Stimulated activated CD4-positive, alpha-beta T cell treated with anti-CD3 and anti-CD28 coated beads, Interleukin-12 subunit alpha, Interleukin-12 subunit beta, amount 100 ng/mL, for 48 hours (primary cell): ENCODE measurements around the gene KCTD14.
"Not testable (repeated sequence)": the region's sequence is repeated elsewhere in the genome, so short reads cannot be mapped to it uniquely, and the experiment has no call there.

Experiments
- DNase-seq, 3 donors: peaks; one replicate each; pipeline ENCODE4 v3.0.0-alpha.2; 2020; ENCODE audit warnings: low read depth in 2 of 3, low spot score in 1 of 3

Gene KCTD14, protein sequence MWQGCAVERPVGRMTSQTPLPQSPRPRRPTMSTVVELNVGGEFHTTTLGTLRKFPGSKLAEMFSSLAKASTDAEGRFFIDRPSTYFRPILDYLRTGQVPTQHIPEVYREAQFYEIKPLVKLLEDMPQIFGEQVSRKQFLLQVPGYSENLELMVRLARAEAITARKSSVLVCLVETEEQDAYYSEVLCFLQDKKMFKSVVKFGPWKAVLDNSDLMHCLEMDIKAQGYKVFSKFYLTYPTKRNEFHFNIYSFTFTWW

DNA sequence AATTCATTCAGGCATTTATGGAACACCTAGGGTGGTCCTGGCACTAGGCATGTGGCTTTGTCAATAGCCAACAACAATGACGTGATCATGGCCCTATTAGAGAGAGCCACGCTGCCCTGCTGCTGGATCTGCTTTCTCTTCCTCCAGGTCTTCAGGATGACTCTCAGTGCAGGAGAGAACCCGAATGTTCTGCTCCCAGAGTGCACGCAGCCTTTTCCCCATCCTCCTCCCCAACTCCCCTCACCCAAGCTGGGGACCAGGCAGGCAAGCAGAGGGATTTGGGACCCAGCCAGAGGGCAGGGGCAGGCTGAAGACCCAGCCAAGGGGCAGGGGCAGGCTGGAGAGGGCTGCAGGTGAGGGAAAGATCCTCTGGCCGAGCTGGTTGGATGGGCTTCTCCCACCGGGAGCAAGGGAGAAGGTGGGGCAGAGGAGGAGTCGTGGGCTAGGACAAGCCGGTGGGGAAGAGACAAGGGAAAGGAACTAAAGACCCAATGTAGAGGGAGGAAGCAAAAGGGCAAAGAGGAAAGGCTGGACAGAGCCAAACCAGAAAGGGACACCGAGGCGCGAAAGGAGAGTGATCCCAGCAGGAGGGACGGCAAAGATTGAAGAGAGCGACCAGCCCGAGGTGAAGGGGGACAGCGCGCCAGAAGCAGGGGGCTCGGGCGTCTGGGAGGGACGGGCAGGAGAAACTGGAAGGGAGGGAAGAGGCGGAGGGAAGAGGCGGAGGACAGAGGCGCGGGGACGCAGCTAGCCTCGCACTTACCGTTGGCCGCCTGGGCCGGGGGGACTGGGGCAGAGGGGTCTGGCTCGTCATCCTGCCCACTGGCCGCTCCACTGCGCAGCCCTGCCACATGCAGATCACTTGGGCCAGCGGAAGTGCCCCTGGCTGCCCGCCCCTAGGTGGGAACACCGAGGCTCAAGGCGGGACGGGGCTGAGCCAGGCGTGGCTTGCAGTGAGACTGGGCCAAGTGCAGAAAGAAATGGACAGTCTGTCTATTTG, at the start of gene KCTD14:
Gene KCTD14, minus strand, starts transcription at position 880 of the 1,000 bp plus-strand sequence. Its CDS starts 27 bp downstream, at position 853.
- no peak for DNase-seq

DNA sequence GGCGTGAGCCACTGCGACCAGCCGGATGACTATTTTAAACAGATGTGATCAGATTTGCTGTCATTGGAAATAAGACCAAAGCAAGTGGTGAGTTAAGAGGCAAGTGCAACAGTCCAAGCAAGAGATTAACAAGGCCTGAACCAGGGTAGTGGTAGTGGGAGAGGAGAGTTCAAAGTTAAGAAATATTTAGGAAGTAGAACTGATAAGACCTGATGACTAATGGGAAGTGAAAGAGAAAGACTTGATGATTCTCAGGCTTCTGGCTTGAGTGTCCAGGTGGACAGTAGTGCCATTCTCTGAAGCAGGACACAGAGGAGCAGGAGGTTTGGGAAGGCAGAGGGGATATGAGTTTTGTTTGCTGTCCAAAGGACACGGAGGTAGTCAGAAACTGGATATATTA, 49.4 kb upstream of the KCTD14 start:
- no peak for DNase-seq

DNA sequence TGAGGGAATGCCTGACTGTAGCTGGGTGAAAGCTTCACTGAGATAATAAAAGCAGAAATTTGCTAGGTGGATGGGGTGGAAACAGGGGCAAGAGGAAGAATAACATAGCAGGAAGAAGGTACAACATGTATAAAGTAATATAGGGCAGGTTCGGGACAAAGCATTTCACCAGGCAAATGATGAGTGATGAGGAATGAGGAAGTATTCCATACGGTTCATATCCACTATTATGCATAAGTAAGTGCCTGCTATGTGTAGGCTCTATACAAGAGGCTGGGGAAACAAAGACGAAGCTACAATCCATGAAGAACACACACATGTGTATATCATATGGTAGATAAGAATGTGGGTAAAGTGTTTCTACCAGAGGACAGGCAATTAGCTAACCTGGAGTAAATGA, 48.6 kb upstream of the KCTD14 start:
- no peak for DNase-seq

DNA sequence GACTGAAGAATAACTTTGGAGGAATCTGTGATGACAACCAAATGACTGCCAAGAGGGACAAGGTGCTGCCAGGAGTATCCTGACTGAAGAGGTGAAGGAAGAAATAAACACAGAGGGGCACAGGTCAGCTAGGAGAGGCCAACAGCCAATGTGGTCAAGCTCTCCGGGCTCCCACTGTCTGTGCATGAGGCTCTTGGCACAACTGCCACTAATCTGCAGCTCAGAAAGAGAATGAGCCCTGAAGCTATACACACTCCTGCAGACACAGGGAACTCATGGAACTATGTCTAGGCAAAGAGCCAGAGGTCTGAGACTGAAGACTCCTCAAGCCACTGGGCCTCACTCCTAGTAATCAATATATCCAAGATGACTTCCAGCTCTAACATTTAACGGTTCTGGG, 47.5 kb upstream of the KCTD14 start:
- DNase-seq = no peak

DNA sequence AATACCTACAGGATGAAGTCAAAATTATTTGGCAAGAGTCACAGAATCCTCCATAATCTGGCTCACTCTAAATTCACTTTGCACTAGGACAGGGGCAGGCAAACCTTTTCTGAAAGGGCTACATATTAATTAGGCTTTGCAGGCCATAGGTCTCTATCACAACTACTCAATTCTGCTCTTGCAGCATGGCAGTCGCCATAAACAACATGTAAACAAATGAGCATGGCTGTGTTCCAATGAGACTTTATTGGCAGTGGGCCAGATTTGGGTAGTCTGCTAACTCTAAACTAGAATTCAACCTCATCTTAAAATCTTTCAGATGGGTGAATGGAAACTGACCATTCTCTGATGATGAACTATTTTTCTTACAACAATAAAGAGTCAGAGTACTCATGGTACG, 46.4 kb upstream of the KCTD14 start:
- DNase-seq = no peak

DNA sequence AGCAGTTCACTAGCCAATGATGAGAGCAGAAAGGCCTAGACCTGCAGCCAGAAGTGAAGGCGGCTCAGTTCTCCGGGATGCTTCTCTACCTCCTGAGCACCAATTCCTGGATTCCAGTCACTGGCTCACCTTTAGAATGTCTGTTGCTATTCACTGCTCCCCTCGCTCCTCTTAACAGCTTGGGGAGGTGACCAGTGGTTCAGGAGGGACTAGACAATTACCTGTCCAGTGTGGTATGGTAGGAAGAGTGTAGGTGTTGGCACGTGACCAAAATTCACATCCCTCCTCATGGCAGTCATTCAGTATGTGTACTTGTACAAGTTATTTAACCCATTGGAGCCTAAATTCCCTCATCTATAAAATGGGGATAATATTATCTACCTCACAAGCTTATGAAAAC, 44.6 kb upstream of the KCTD14 start:
- no peak for DNase-seq

DNA sequence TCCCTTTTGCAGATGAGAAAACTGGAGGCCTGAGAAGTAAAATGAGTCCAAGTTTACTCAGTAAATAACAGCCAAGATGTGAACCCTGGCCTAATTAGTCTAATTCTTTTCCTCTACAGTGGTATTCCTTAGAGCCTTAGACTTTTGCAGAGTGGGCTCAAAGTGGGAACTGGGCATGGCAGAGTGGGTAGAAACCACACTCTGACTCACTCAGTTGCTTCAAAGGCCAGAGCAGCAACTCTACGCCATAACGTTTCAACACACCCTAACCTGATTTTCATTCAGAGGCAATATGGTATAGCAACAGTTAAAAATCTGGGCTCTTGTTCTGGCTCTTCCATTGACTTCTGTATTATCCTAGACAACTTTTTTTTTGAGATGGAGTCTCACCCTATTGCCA, 43.4 kb upstream of the KCTD14 start:
- no peak for DNase-seq

DNA sequence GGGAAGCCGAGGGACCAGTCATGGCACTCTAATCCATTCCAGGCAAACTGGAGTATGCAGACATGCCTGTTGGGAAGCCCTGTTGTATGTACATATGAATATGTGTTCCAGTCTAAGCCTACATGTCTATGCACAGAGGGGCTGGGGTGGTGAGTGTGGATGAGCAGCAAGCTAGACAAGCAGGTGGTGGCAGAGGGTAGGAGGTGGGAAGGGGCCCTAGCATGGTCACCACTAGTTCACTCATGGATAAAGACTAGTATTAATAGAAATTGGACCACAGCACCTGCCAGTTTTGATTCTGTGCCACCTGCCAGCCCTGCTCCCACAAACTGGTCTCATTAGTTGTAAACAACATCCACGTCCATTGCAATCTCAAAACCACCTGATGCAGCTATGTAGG, 42.1 kb upstream of the KCTD14 start:
- DNase-seq = no peak

DNA sequence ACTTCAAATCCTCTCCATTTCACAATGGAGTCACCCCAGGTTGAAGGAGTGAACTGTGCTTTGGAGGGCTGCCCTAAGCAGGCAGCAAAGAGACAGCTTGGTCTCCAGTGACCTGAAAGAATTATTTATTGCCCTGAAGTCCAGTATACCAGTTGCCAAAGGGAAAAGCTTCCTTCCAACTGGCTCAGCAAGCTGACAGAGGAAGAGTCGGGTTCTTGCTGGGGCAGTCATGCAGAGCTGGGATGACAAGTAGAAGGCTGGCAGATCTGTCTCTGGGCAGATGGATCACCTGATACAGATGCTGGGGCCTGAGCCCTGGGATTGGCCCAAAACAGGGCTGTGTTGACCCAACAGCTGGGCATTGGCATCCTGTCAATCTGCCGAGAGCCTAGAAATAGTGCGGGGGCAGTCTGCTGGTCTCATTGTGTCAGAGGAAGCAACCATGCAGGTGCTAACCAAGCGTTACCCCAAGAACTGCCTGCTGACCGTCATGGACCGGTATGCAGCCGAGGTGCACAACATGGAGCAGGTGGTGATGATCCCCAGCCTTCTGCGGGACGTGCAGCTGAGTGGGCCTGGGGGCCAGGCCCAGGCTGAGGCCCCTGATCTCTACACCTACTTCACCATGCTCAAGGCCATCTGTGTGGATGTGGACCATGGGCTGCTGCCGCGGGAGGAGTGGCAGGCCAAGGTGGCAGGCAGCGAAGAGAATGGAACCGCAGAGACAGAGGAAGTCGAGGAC, 40.5 kb upstream of the KCTD14 start, which contains the start of gene THRSP:
Gene THRSP, plus strand, starts transcription at position 422 of the 742 bp plus-strand sequence. Its CDS starts 21 bp downstream, at position 443.
- DNase-seq = no peak

DNA sequence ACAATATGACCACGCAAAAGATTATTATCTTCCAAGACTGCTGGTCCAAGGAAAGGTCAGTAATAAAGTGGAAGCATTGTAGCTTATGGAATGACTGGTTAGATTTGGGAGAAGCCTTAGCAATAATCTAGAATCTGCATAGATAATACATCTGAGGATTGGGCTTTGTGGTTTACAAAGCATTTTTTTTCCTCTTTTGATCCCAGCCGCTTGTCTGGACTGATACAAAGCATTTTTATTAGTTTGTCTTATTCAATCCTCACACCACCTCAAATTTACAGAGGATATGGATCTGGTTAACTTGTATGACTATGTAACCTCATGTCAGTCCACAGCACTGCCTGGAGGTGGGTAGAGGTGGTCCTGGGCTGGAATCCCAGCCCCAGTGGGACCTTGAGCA, 39.6 kb upstream of the KCTD14 start:
- DNase-seq = no peak

DNA sequence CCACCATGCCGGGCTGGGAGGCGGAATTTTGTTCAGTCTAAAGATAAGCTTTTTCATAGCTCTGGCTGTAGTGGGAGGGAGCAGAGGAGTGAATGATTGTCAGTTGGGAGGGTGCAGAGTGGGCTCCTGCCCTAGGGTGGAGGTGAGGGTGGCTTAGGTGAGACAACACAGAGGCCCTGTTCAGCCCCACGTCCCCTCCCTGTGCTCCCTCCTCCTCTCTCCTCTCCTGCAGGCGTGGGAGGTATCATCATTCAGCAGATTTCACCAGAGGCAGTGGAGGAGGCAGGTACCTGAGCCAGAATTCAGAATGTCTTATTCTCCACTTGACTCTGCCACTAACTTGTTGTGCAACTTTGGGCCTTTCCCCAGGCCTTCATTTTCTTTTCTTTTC, 38.8 kb upstream of the KCTD14 start:
- DNase-seq = no peak

DNA sequence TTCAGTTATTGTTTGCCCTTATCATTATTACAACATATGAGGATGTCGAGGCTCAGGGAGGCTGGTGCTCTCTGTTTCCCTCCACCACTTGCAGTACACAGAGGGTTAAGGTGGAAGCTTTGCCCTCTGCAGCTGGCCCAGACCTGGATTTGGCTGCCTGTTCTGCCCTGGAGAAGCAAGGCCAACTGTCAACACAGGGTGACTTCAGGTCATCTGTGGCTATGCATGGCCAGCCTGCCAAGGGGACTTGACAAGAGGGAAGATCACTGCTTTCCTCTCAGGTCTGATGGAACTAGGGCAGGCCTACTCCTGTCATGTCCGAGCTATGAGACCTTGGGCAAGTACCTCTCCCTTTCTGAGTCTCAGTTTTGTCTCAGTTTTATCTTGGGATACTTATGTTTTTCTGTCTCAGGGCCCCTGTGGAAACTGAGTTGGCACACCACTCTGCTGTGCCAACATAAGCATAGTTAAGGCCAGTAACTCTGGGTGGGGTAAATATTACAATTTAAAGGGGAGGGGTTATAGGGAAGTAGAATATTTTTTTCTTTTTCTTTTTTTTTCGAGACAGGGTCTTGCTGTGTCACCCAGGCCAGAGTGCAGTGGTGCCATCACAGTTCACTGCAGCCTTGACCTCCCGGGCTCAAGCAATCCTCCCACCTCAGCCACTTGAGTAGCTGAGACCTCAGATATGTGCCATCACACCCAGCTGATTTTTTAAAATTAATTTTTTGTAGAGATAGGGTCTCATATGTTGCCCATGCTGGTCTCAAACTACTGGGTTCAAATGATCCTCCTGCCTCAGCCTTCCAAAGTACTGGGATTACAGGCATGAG, 38.2 kb upstream of the KCTD14 start:
- no peak for DNase-seq

DNA sequence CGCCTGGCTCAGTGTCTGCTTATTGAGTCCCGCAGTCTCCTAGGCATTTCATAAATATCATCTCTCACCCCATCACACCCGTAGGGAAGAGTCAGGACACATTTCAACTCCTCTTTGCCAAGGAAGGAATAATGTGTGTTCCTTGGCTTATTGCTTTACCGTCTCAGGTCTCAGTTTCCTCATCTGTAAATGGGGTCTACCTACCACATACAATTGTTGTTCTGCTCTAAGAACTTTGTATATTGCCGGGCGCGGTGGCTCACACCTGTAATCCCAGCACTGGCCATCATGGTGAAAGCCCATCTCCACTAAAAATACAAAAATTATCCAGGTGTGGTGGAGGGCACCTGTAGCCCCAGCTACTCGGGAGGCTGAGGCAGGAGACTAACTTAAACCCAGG, 37.5 kb upstream of the KCTD14 start:
- DNase-seq = no peak

DNA sequence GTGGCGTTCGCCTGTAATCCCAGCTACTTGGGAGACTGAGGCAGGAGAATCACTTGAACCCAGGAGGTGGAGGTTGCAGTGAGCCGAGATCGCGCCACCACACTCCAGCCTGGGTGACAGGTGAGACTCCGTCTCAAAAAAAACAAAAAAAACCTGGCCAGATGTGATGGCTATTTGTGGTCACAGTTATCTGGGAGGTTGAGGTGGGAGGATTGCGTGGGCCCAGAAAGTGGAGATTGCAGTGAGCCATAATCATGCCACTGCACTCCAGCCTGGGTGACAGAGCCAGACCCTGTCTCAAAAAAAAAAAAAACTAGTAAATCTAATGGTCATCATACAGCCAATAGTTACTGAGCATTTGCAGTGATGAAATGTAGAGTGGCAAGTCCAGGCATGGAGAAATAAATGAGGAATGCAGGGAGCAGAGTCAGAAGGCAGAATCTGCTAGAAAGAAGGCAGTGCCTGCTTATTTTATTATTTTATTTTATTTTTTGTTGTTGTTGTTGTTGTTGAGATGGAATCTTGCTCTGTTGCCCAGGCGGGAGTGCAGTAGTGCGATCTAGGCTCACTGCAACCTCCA, 36.8 kb upstream of the KCTD14 start:
- not testable (repeated sequence) for DNase-seq

DNA sequence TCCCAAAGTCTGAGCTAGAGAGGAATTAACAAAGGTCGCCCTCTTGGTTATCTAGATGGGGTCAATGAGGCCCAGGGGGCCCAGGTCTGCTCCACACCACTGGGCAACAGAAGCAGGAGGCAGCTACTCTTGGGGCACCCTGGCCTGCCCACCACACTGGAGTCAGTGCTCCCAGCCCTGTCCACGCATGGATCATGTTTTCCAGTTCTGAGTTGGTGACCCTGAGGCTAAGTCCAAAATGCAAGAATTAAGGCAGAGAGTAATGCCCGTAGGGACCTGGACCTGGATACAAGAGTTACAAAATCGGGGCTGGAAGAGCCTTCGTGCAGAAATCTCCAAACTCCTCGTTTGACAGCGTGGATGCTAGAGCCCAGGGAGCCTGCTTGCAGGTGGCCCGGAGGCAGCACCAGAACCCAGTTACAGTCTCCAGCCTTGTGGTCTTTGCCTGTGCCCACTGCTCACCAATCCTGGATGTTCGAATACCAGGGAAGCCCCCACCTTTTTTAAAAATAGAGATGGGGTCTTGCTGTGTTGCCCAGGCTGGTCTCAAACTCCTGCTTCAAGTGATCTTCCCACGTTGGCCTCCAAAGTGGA, 34.5 kb upstream of the KCTD14 start:
- DNase-seq = no peak

DNA sequence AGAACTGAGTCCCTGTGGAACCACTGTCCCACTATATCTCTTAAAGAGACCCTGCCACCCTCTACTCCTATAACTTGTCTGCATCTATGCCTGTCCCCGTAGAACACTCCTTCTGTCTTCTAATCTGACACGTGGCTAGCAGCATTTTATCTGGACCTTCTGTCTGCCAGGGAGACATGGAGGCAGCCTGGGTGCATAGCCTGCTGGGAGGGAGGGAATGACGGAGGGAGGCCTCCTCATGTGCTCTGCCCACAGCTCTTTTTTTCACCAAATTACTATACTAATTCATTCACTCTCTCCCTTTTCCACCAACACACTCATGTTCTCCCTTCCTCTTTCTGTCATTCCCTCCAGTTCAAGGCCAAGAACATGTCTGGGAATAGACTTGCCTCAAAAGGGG, 33.0 kb upstream of the KCTD14 start:
- DNase-seq = no peak

DNA sequence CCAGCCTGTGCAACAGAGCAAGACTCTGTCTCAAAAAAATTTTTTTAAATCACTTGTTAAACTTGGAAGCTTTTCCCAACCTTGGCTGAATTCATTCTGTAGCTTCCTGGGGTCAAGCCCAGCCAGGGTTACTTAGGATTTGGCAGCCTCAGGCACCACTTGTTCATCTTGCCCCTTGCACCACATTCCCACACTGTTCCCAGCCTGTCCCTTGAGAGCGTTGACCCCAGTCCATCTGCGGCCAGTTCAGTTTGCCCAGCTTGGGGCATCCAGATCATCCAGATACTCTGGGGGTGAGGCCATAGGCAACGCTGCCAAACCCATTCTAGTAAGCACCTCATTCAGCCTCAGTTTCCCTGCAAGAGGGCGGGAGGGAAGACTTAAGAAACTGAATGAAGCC, 31.9 kb upstream of the KCTD14 start:
- no peak for DNase-seq

DNA sequence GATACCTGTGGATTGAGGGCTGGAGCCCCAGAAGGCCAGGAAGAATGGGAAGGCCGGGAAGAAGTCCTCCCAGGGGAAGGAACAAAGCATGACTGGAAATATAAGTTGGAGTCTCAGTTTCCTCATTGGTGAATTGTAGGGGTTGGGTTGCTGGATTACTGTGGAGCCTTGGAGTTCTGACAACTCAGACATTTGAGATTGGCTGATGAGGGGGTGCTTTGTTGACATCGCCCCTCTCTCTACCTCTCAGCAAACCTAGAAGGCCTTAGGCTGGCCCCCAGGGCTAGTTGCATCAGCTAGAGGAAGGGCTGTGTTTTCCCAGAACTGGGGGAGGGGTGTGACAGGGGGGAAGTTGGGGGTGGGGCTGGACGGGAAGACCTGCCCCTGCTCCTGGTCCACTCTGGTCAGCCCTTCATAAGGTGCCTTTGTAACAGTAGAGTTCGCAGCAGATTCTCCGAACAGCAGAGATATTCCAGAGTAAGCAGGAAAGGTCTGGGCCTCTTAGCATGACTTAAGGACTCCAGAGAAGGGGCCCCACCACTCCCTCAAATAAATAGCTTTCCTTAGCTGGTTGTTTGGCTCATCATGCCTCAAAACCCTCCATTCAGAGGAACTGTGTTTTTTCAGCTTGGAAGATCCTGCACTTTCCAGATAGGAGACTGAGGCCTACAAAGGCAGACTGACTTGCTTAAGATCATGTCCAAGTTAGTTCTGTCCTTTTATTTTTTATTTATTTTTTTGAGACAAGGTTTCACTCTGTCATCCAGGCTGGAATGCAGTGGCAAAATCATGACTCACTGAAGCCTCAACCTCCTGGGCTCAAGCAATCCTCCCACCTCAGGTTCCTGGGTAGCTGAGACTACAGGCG, 28.1 kb upstream of the KCTD14 start:
- no peak for DNase-seq

DNA sequence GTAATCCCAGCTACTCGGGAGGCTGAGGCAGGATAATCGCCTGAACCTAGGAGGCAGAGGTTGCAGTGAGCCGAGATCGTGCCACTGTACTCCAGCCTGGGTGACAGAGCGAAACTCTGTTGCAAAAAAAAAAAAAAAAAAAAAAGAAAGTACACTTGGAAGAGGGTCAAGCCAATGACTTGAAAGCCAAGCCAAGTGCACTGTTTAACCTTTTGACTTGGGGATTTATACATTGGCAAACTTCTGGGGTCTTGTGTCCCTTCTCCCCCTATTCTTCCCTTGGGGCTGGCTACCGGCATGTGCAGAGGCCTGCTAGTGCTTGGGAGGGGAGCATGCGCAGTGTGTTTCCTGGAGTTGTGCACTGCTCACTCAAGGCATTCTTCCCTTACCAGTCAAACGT, 26.3 kb upstream of the KCTD14 start:
- DNase-seq = no peak
